Measurements from ENCODE around the gene SPACA9. TPM values are rescaled to one million over a fixed set of nuclear protein-coding genes. Genes with fewer than 3 reads are reported as not detected.

The SPACA9 gene
- total and polyA plus RNA-seq, 2 of the 4 experiments (the other 2 are of a cell fraction), result 0.90 to 4.9 TPM

Other genes starting within 250 kb of the SPACA9 start
- gene DDX31, start 208.9 kb upstream of the SPACA9 start, total RNA-seq (2012; rRNA removed), result 12.5 and 14.0 TPM in 2 replicates
- 9.5 and 10.7 TPM in 2 replicates for gene DDX31, start 208.9 kb upstream of the SPACA9 start, polyA plus RNA-seq (2012; rRNA removed)
- gene GTF3C4, start 208.4 kb upstream of the SPACA9 start, total RNA-seq (2012; rRNA removed), result 16.5 and 18.1 TPM in 2 replicates
- 3.8 and 4.7 TPM in 2 replicates for gene GTF3C4, start 208.4 kb upstream of the SPACA9 start, polyA plus RNA-seq (2012; rRNA removed)
- under 0.01 TPM in 2 replicates for gene AK8, start 614 bp upstream of the SPACA9 start, total RNA-seq (2012; rRNA removed)
- 0.09 and 0.19 TPM in 2 replicates for gene AK8, start 614 bp upstream of the SPACA9 start, polyA plus RNA-seq (2012; rRNA removed)
- 44.2 and 56.3 TPM in 2 replicates for gene TSC1, start 65.7 kb downstream of the SPACA9 start, total RNA-seq (2012; rRNA removed)
- gene TSC1, start 65.7 kb downstream of the SPACA9 start, polyA plus RNA-seq (2012; rRNA removed), result 24.0 and 25.7 TPM in 2 replicates
- gene GFI1B, start 99.8 kb downstream of the SPACA9 start, total RNA-seq (2012; rRNA removed), result not detected in 2 replicates
- gene GFI1B, start 99.8 kb downstream of the SPACA9 start, polyA plus RNA-seq (2012; rRNA removed), result 0.02 TPM in 1 of 2 replicates, not detected in the other
- gene GTF3C5, start 152.1 kb downstream of the SPACA9 start, total RNA-seq (2012; rRNA removed), result 49.1 and 51.1 TPM in 2 replicates
- 50.7 and 52.3 TPM in 2 replicates for gene GTF3C5, start 152.1 kb downstream of the SPACA9 start, polyA plus RNA-seq (2012; rRNA removed)
- gene CEL, start 183.1 kb downstream of the SPACA9 start, total RNA-seq (2012; rRNA removed), result under 0.01 TPM in 2 replicates
- 0.67 and 0.75 TPM in 2 replicates for gene CEL, start 183.1 kb downstream of the SPACA9 start, polyA plus RNA-seq (2012; rRNA removed)
- 12.2 and 13.1 TPM in 2 replicates for gene RALGDS, start 242.3 kb downstream of the SPACA9 start, total RNA-seq (2012; rRNA removed)
- gene RALGDS, start 242.3 kb downstream of the SPACA9 start, polyA plus RNA-seq (2012; rRNA removed), result 36.9 and 37.2 TPM in 2 replicates